BLaER1 (cell line): ENCODE measurements around the gene DUT.

Experiments used
- H3K27ac ChIP-seq: shearing (Covaris generic); formaldehyde crosslinking; 2 replicates; pipeline ENCODE4 v1.8.1; 2022
- H3K27me3 ChIP-seq: shearing (Covaris generic); formaldehyde crosslinking; 2 replicates; pipeline ENCODE4 v1.8.1; 2022
- H3K36me3 ChIP-seq: shearing (Covaris generic); formaldehyde crosslinking; 2 replicates; pipeline ENCODE4 v1.8.1; 2022
- H3K4me1 ChIP-seq: shearing (Covaris generic); formaldehyde crosslinking; 2 replicates; pipeline ENCODE4 v1.8.1; 2022
- H3K4me2 ChIP-seq: shearing (Covaris generic); formaldehyde crosslinking; 2 replicates; pipeline ENCODE4 v1.8.1; 2022
- H3K4me3 ChIP-seq: shearing (Covaris generic); formaldehyde crosslinking; 2 replicates; pipeline ENCODE4 v1.8.1; 2022
- H3K9ac ChIP-seq: shearing (Covaris generic); formaldehyde crosslinking; 2 replicates; pipeline ENCODE4 v1.8.1; 2022
- H3K9me3 ChIP-seq: shearing (Covaris generic); formaldehyde crosslinking; 2 replicates; pipeline ENCODE4 v1.8.1; 2022
- H4K20me1 ChIP-seq: shearing (Covaris generic); formaldehyde crosslinking; 2 replicates; pipeline ENCODE4 v1.8.1; 2022
- Cebpa-rat ChIP-seq: shearing (Covaris generic); IDR thresholded peaks from 2 replicates; pipeline ENCODE4 v1.8.1; 2022

DUT gene

GRCh38 chr15:48343865-48344264 is 12.6 kb downstream of the DUT start:
- no peak overlapping the region for H3K27ac ChIP-seq
- no peaks in the 10 kb centered on the region for H3K27me3 ChIP-seq
- peaks cover 62% of the 10 kb centered on the region for H3K36me3 ChIP-seq
- H3K9me3 ChIP-seq = no peaks in the 10 kb centered on the region
- H4K20me1 ChIP-seq = peaks cover 25% of the 10 kb centered on the region; the same call in 1 of the 2 replicates
- TF ChIP-seq Cebpa-rat = no peak
- H3K4me3 ChIP-seq = no peak overlapping the region
- H3K9ac ChIP-seq = no peak overlapping the region
- H3K4me2 ChIP-seq = no peak overlapping the region
- H3K4me1 ChIP-seq = no peaks in the 10 kb centered on the region

GRCh38 chr15:48345516-48345915 is 14.3 kb downstream of the DUT start:
- no peak for TF ChIP-seq Cebpa-rat
- no peak overlapping the region for H3K27ac ChIP-seq
- peaks cover 47% of the 10 kb centered on the region for H3K36me3 ChIP-seq
- H3K4me3 ChIP-seq = no peak overlapping the region
- no peaks in the 10 kb centered on the region for H3K4me1 ChIP-seq
- no peaks in the 10 kb centered on the region for H3K27me3 ChIP-seq
- H3K9me3 ChIP-seq = no peaks in the 10 kb centered on the region
- H3K9ac ChIP-seq = no peak overlapping the region
- H3K4me2 ChIP-seq = no peak overlapping the region
- H4K20me1 ChIP-seq = peaks cover 15% of the 10 kb centered on the region; the same call in 1 of the 2 replicates

DNA sequence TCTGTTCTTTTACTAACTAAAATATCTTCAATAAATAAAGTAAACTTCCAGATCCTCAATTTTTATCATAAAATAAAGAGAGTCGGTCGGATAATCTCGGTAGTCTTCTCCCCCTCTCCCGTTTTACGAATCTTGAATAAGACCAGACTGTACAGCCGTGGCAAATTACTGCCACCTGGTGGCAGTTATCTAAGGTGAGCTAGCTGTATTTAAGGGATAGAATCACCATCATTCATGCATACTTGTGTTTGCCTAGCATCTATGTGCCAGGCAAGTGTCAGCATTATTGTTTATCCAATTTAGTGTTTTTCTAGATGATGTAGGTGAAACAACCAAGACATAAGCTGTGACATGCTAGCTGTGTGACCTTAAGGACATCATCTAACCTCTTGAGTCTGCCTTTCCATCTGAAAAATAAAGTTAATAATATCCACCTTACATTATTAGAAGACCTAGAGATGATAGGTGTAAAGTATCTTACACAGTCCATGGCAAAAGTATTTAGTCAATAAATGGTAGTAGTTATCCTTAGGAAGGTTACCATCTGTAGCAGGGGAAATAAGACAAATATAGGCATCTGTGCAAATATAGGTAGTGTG is 21.3 kb downstream of the DUT start:
- no peak overlapping the region for H3K9ac ChIP-seq
- H3K27ac ChIP-seq = no peak overlapping the region
- no peak overlapping the region for H3K4me2 ChIP-seq
- H3K36me3 ChIP-seq = no peaks in the 10 kb centered on the region
- H3K9me3 ChIP-seq = no peaks in the 10 kb centered on the region
- H3K4me1 ChIP-seq = no peaks in the 10 kb centered on the region
- no peak overlapping the region for H3K4me3 ChIP-seq
- TF ChIP-seq Cebpa-rat = no peak
- H4K20me1 ChIP-seq = no peaks in the 10 kb centered on the region
- no peaks in the 10 kb centered on the region for H3K27me3 ChIP-seq

DNA sequence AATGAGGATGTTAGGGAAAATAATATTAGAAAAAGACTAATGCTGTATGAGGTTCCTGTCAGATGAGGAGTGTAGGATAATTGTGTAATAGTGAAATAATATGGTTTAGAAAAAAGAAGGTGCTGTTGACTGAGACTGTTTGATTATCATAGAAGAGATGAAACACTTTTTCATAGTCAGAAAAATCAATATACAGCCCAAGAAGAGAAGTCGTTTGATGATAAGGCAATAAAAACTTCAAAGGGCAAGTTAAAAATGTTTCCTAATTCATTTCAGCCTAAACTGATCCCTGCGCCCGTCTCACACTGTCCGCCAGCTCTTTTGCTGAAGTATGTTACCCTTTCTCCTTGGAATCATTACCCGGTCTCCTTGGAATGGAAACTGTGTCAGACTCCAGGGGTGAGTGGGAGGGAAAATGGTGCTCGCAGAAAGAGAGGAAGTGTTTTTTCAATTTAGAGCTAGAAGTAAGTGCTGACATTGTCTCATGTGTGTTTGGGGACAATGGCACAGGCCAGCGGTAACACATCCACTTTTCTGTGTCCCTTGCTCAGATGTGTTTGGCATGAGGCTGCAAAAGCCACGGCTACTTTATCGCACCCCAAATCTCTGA is 23.6 kb downstream of the DUT start:
- Histone ChIP-seq H4K20me1 (no peaks in the 10 kb centered on the region), H3K36me3 (no peaks in the 10 kb centered on the region), H3K27me3 (no peaks in the 10 kb centered on the region), H3K4me3 (no peak overlapping the region), H3K4me1 (peaks cover 9% of the 10 kb centered on the region), H3K9me3 (no peaks in the 10 kb centered on the region), H3K4me2 (no peak overlapping the region), H3K9ac (no peak overlapping the region), H3K27ac (no peak overlapping the region)
- TF ChIP-seq Cebpa-rat = no peak

- Histone ChIP-seq H4K20me1 (no peaks in the 10 kb centered on the region), H3K4me3 (no peak overlapping the region), H3K27me3 (no peaks in the 10 kb centered on the region), H3K9ac (no peak overlapping the region), H3K4me2 (no peak overlapping the region), H3K36me3 (no peaks in the 10 kb centered on the region), H3K9me3 (no peaks in the 10 kb centered on the region), H3K4me1 (peaks cover 9% of the 10 kb centered on the region), H3K27ac (no peak overlapping the region)
- TF ChIP-seq Cebpa-rat = no peak
Measured at GRCh38 chr15:48355377-48355776, 24.1 kb downstream of the DUT start.

- H3K9me3 ChIP-seq = no peaks in the 10 kb centered on the region
Measured at GRCh38 chr15:48358229-48359152, 27.3 kb downstream of the DUT start.

DNA sequence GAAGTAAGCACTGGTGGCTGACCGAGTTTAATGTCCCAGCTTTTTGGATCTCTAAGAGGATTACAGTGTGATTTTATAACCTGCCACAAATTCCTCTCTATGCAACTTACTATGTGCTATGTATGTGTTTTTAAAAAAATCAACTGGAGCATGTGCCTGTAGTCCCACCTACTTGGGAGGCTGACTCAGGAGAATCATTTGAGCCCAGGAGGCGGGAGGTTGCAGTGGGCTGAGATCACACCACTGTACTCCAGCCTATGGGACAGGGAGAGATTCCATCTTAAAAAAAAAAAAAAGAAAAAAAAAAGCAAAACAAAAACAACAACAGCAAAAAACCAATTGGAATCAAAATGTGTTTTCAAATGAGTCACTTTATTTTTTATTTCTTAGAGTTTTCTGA is 29.6 kb downstream of the DUT start:
- TF ChIP-seq Cebpa-rat = no peak
- H3K4me2 ChIP-seq = no peak overlapping the region
- no peak overlapping the region for H3K4me3 ChIP-seq
- no peak overlapping the region for H3K27ac ChIP-seq
- H4K20me1 ChIP-seq = no peaks in the 10 kb centered on the region
- no peaks in the 10 kb centered on the region for H3K36me3 ChIP-seq
- H3K27me3 ChIP-seq = no peaks in the 10 kb centered on the region
- no peak overlapping the region for H3K9ac ChIP-seq
- peaks cover 9% of the 10 kb centered on the region for H3K4me1 ChIP-seq
- no peaks in the 10 kb centered on the region for H3K9me3 ChIP-seq

More at GRCh38 chr15:48358229-48359152, 27.3 kb downstream of the DUT start:
- Histone ChIP-seq H3K27me3 (no peaks in the 10 kb centered on the region), H3K4me2 (no peak overlapping the region), H4K20me1 (no peaks in the 10 kb centered on the region), H3K4me3 (no peak overlapping the region), H3K27ac (no peak overlapping the region), H3K36me3 (no peaks in the 10 kb centered on the region), H3K4me1 (peaks cover 9% of the 10 kb centered on the region), H3K9ac (no peak overlapping the region)
- no peak for TF ChIP-seq Cebpa-rat

DNA sequence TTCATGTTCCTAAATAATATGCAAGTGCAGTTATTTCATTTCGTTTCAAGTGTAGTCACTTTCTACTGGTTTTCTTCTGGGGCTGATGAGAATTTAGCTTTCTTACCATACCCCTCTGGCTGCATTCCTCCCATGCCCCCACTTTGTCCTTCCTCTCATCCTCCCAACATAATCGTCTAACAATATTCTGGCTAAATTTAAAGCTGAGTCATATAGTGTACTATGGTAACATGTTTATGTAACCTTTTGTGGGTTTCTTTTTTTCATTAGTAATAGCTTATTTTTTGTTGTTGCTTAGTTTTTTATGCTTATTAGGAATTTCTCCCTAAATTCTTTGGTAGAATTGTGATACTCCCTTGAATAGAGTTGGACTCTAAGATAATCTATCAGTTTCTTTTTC is 30.5 kb downstream of the DUT start:
- H4K20me1 ChIP-seq = no peaks in the 10 kb centered on the region
- H3K27ac ChIP-seq = no peak overlapping the region
- no peak overlapping the region for H3K4me3 ChIP-seq
- H3K9me3 ChIP-seq = no peaks in the 10 kb centered on the region
- no peak for TF ChIP-seq Cebpa-rat
- no peak overlapping the region for H3K4me2 ChIP-seq
- no peaks in the 10 kb centered on the region for H3K36me3 ChIP-seq
- H3K9ac ChIP-seq = no peak overlapping the region
- H3K27me3 ChIP-seq = no peaks in the 10 kb centered on the region
- H3K4me1 ChIP-seq = peaks cover 9% of the 10 kb centered on the region

- H3K9me3 ChIP-seq = no peaks in the 10 kb centered on the region
- no peak for TF ChIP-seq Cebpa-rat
Measured at GRCh38 chr15:48363474-48363873, 32.2 kb downstream of the DUT start.

DNA sequence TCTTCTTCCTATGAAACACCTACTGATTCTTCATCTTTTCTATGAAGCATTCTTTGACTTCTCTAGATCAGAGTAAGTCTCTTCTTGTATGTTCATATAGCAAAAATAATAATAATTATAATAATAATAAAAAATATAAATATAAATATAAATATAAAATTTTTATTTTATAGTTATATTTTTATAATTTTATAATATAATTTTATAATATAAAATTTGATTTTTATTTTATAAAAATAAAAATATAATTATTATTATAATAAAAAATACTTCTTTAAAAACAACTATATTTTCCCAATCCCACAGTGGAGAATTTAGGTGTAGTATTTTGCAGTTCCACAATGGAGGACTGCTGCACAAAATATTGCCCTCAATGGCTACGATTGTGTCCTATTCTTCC is 34.3 kb downstream of the DUT start:
- no peaks in the 10 kb centered on the region for H3K9me3 ChIP-seq
- H3K36me3 ChIP-seq = no peaks in the 10 kb centered on the region
- no peak for TF ChIP-seq Cebpa-rat
- H3K4me3 ChIP-seq = no peak overlapping the region
- H3K4me2 ChIP-seq = no peak overlapping the region
- H3K9ac ChIP-seq = no peak overlapping the region
- no peaks in the 10 kb centered on the region for H3K4me1 ChIP-seq
- H3K27ac ChIP-seq = no peak overlapping the region
- H3K27me3 ChIP-seq = no peaks in the 10 kb centered on the region
- no peaks in the 10 kb centered on the region for H4K20me1 ChIP-seq

More at GRCh38 chr15:48363474-48363873, 32.2 kb downstream of the DUT start:
- Histone ChIP-seq H3K36me3 (no peaks in the 10 kb centered on the region), H3K27ac (no peak overlapping the region), H4K20me1 (no peaks in the 10 kb centered on the region), H3K4me3 (no peak overlapping the region), H3K4me2 (no peak overlapping the region), H3K27me3 (no peaks in the 10 kb centered on the region), H3K4me1 (peaks cover 8% of the 10 kb centered on the region), H3K9ac (no peak overlapping the region)
